ENCODE measurements around the gene RLN2.
"Not testable (repeated sequence)": the region's sequence is repeated elsewhere in the genome, so short reads cannot be mapped to it uniquely, and the experiment has no call there.

The RLN2 gene, protein sequence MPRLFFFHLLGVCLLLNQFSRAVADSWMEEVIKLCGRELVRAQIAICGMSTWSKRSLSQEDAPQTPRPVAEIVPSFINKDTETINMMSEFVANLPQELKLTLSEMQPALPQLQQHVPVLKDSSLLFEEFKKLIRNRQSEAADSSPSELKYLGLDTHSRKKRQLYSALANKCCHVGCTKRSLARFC

DNA sequence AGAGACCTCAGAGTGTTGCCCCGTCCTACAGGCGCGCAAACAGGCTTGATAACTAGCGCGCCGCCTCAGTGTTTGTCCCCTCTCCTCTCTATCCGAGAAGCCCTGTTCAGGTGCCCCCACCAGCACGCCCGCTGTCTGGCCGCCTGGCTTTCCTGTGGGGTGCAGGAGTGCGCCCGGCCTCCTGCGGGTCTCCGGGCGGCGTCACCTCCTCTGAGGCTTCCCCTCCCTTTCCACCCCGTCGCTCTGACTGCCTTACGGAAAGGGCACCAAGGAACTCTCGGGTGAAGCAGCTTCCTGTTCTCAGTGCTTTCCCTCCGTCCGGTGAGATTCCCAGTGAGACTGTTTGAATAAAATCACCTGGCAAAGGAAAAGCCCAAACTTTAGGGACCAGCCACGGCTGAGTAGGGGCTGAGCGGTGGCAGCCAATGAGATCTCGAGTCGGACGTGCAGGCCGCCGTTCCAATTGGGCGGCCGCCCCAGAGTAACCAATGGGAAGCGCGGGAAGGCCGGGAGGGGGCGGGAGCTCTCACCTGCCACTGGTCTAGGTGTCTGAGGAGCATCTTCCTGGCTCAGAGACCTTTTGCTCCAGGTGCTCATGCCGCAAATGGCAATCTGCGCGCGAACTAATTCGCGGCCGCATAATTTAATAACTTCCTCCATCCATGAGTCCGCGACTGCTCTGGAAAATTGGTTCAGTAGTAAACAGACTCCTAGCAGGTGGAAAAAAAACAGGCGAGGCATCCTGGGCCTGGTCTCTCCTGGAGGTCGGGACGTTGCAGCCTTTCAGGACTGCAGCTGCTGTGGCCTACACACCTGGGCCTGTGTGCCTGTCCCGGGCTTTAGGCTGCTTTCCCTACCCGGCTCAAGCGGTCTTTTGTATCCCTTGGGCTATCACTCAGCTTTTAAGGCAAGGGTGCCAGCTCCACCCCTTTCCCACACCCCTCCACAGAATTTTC lies at the start of gene RLN2:
Gene RLN2, minus strand, starts transcription at position 877 of the 956 bp plus-strand sequence. Its CDS starts 136 bp downstream, at position 741.
- not testable (repeated sequence) for H3K27me3 ChIP-seq (ENCODE audit: control insufficient read depth, insufficient read depth, low read length); H3K4me3 ChIP-seq (ENCODE audit: low read length); H3K9ac ChIP-seq (ENCODE audit: low read length); H3K27ac ChIP-seq (ENCODE audit: low read length); H3K4me1 ChIP-seq (ENCODE audit: control insufficient read depth, low read depth, low read length); H3K9me3 ChIP-seq (ENCODE audit: control insufficient read depth, low read depth, low read length); H3K36me3 ChIP-seq (ENCODE audit: control insufficient read depth, low read depth, low read length)

- Histone ChIP-seq H3K4me3 (ENCODE audit: low read length) (no peak overlapping the region), H3K27me3 (ENCODE audit: control insufficient read depth, insufficient read depth, low read length) (no peaks in the 10 kb centered on the region), H3K36me3 (ENCODE audit: control insufficient read depth, low read depth, low read length) (no peaks in the 10 kb centered on the region), H3K4me1 (ENCODE audit: control insufficient read depth, low read depth, low read length) (no peaks in the 10 kb centered on the region), H3K9me3 (ENCODE audit: control insufficient read depth, low read depth, low read length) (no peaks in the 10 kb centered on the region), H3K9ac (ENCODE audit: low read length) (no peak overlapping the region), H3K27ac (ENCODE audit: low read length) (no peak overlapping the region)
Observed at GRCh38 chr9:5354184-5354583, 49.7 kb upstream of the RLN2 start.

GRCh38 chr9:5352637-5353248 lies 48.2 kb upstream of the RLN2 start:
- H3K9me3 ChIP-seq (ENCODE audit: control insufficient read depth, low read depth, low read length) = no peaks in the 10 kb centered on the region
- H3K27ac ChIP-seq (ENCODE audit: low read length) = no peak overlapping the region
- no peak overlapping the region for H3K9ac ChIP-seq (ENCODE audit: low read length)
- H3K4me1 ChIP-seq (ENCODE audit: control insufficient read depth, low read depth, low read length) = no peaks in the 10 kb centered on the region
- H3K4me3 ChIP-seq (ENCODE audit: low read length) = no peak overlapping the region
- no peaks in the 10 kb centered on the region for H3K36me3 ChIP-seq (ENCODE audit: control insufficient read depth, low read depth, low read length)
- no peaks in the 10 kb centered on the region for H3K27me3 ChIP-seq (ENCODE audit: control insufficient read depth, insufficient read depth, low read length)

GRCh38 chr9:5338992-5339981 lies 34.8 kb upstream of the RLN2 start, which contains the start of gene RLN1:
TSS of gene RLN1 (minus strand) at chr9:5339876. CDS start at chr9:5339746, 130 bp downstream.
- not testable (repeated sequence) for H3K4me1 ChIP-seq (ENCODE audit: control insufficient read depth, low read depth, low read length); H3K9me3 ChIP-seq (ENCODE audit: control insufficient read depth, low read depth, low read length); H3K36me3 ChIP-seq (ENCODE audit: control insufficient read depth, low read depth, low read length); H3K4me3 ChIP-seq (ENCODE audit: low read length); H3K27ac ChIP-seq (ENCODE audit: low read length); H3K9ac ChIP-seq (ENCODE audit: low read length); H3K27me3 ChIP-seq (ENCODE audit: control insufficient read depth, insufficient read depth, low read length)

- Histone ChIP-seq H3K4me3 (ENCODE audit: low read length) (no peak overlapping the region), H3K9ac (ENCODE audit: low read length) (no peak overlapping the region), H3K4me1 (ENCODE audit: control insufficient read depth, low read depth, low read length) (no peaks in the 10 kb centered on the region), H3K27ac (ENCODE audit: low read length) (no peak overlapping the region), H3K9me3 (ENCODE audit: control insufficient read depth, low read depth, low read length) (no peaks in the 10 kb centered on the region), H3K36me3 (ENCODE audit: control insufficient read depth, low read depth, low read length) (no peaks in the 10 kb centered on the region), H3K27me3 (ENCODE audit: control insufficient read depth, insufficient read depth, low read length) (no peaks in the 10 kb centered on the region)
Observed at GRCh38 chr9:5336688-5337087, 32.2 kb upstream of the RLN2 start.

GRCh38 chr9:5331276-5331675 lies 26.8 kb upstream of the RLN2 start:
- H3K36me3 ChIP-seq (ENCODE audit: control insufficient read depth, low read depth, low read length); H3K27ac ChIP-seq (ENCODE audit: low read length); H3K4me1 ChIP-seq (ENCODE audit: control insufficient read depth, low read depth, low read length); H3K9me3 ChIP-seq (ENCODE audit: control insufficient read depth, low read depth, low read length); H3K4me3 ChIP-seq (ENCODE audit: low read length); H3K27me3 ChIP-seq (ENCODE audit: control insufficient read depth, insufficient read depth, low read length); H3K9ac ChIP-seq (ENCODE audit: low read length): not testable (repeated sequence)

DNA sequence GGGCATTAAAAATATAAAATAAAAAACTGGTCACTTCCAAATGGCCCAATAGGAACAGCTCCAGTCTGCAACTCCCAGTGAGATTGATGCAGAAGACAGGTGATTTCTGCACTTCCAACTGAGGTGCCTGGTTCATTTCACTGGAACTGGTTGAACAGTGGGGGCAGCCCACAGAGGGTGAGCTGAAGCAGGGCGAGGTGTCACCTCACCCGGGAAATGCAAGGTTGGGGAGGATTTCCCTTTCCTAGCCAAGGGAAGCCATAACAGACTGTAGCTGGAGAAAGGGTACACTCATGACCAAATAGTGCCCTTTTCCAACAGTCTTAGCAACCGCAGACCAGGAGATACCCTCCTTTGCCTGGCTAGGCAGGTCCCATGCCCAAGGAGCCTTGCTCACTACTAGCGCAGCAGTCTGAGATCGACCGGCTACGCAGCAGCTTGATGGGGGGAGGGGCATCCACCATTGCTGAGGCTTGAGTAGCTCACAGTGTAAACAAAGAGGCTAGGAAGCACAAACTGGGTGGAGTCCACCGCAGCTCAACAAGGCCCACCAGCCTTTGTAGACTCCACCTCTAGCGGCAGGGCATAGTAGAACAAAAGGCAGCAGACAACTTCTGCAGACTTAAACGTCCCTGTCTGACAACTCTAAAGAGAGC lies 22.5 kb upstream of the RLN2 start:
- Histone ChIP-seq H3K27ac (ENCODE audit: low read length) (no peak overlapping the region), H3K27me3 (ENCODE audit: control insufficient read depth, insufficient read depth, low read length) (no peaks in the 10 kb centered on the region), H3K9ac (ENCODE audit: low read length) (no peak overlapping the region), H3K4me3 (ENCODE audit: low read length) (peak overlapping the region; percentile 39), H3K36me3 (ENCODE audit: control insufficient read depth, low read depth, low read length) (no peaks in the 10 kb centered on the region), H3K4me1 (ENCODE audit: control insufficient read depth, low read depth, low read length) (peaks cover 8% of the 10 kb centered on the region), H3K9me3 (ENCODE audit: control insufficient read depth, low read depth, low read length) (no peaks in the 10 kb centered on the region)

- peaks cover 8% of the 10 kb centered on the region for H3K4me1 ChIP-seq (ENCODE audit: control insufficient read depth, low read depth, low read length)
- no peak overlapping the region for H3K4me3 ChIP-seq (ENCODE audit: low read length)
- no peaks in the 10 kb centered on the region for H3K27me3 ChIP-seq (ENCODE audit: control insufficient read depth, insufficient read depth, low read length)
- H3K9ac ChIP-seq (ENCODE audit: low read length) = no peak overlapping the region
- H3K27ac ChIP-seq (ENCODE audit: low read length) = no peak overlapping the region
- H3K9me3 ChIP-seq (ENCODE audit: control insufficient read depth, low read depth, low read length) = no peaks in the 10 kb centered on the region
- H3K36me3 ChIP-seq (ENCODE audit: control insufficient read depth, low read depth, low read length) = no peaks in the 10 kb centered on the region
Observed at GRCh38 chr9:5326187-5326586, 21.7 kb upstream of the RLN2 start.

DNA sequence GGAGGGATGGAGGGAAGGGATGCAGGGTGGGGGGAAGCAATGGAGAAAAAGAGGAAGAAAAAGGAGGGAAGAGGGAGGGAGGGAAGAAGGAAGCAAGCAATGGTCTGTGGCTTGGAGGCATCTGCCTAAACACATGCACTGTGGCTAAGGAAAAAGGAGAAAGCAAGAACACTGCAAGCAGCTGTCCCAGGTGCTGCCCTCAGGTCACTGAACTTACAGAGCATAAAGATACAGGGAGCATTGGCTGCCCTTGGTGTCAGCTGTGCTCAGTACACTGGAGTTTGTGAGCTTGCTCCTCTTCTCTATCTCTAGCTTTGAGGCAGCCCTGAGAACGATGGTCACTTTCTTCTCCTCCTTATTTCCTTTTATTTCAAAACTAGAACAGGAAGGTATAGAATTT lies 17.1 kb upstream of the RLN2 start:
- H3K9me3 ChIP-seq (ENCODE audit: control insufficient read depth, low read depth, low read length); H3K36me3 ChIP-seq (ENCODE audit: control insufficient read depth, low read depth, low read length); H3K4me1 ChIP-seq (ENCODE audit: control insufficient read depth, low read depth, low read length); H3K9ac ChIP-seq (ENCODE audit: low read length); H3K27me3 ChIP-seq (ENCODE audit: control insufficient read depth, insufficient read depth, low read length); H3K27ac ChIP-seq (ENCODE audit: low read length); H3K4me3 ChIP-seq (ENCODE audit: low read length): not testable (repeated sequence)

DNA sequence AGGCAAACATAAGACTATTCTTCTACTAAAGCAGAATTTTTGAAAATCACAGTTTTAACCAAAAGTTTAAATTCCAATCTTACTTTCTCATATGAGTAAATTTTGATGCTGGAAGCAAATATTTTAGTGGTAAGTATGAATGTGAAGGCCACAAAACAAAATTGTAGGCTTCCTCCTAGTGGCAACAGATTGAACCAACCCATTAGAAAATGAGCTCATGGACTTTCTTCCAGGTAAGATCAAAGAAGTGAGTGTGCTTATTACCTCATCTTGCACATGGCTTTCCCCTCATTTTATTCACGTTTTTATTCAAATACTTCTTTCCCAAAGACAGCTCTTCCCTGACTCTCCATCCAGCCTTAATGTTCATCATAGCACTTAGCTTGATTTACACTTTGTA lies 16.5 kb upstream of the RLN2 start:
- H3K9ac ChIP-seq (ENCODE audit: low read length) = no peak overlapping the region
- no peaks in the 10 kb centered on the region for H3K4me1 ChIP-seq (ENCODE audit: control insufficient read depth, low read depth, low read length)
- no peak overlapping the region for H3K27ac ChIP-seq (ENCODE audit: low read length)
- H3K4me3 ChIP-seq (ENCODE audit: low read length) = no peak overlapping the region
- H3K36me3 ChIP-seq (ENCODE audit: control insufficient read depth, low read depth, low read length) = no peaks in the 10 kb centered on the region
- no peaks in the 10 kb centered on the region for H3K27me3 ChIP-seq (ENCODE audit: control insufficient read depth, insufficient read depth, low read length)
- H3K9me3 ChIP-seq (ENCODE audit: control insufficient read depth, low read depth, low read length) = no peaks in the 10 kb centered on the region

All from iPS-18a (cell line).